Neuronal stem cell (in vitro differentiated cells): ENCODE results near the gene DLG2.
"Not testable (repeated sequence)": the region's sequence is repeated elsewhere in the genome, so short reads cannot be mapped to it uniquely, and the experiment has no call there.

Source experiments
- DNase-seq: peaks from one replicate; pipeline ENCODE4 v3.0.0-alpha.2; 2013; ENCODE audit warnings: low spot score
- H2AFZ ChIP-seq: one replicate; pipeline ENCODE4 v1.6.1; 2013; ENCODE audit warnings: mild to moderate bottlenecking, low read length, inconsistent platforms
- H2AK5ac ChIP-seq: 2 replicates; pipeline ENCODE4 v1.6.1; 2013; ENCODE audit warnings: low read depth, mild to moderate bottlenecking, inconsistent platforms, low read length, moderate library complexity, mixed read lengths
- H2BK120ac ChIP-seq: 2 replicates; pipeline ENCODE4 v1.6.1; 2013; ENCODE audit warnings: low read depth, mild to moderate bottlenecking, inconsistent platforms, low read length, moderate library complexity, mixed read lengths
- H2BK12ac ChIP-seq: one replicate; pipeline ENCODE4 v1.6.1; 2013; ENCODE audit warnings: low read length, inconsistent platforms
- H2BK15ac ChIP-seq: 2 replicates; pipeline ENCODE4 v1.6.1; 2013; ENCODE audit warnings: mild to moderate bottlenecking, low read length, inconsistent platforms, mixed read lengths
- H2BK5ac ChIP-seq: one replicate; pipeline ENCODE4 v1.6.1; 2013; ENCODE audit warnings: inconsistent platforms, mild to moderate bottlenecking, low read length, moderate library complexity
- H3K14ac ChIP-seq: one replicate; pipeline ENCODE4 v1.6.1; 2013; ENCODE audit warnings: low read length, inconsistent platforms
- H3K18ac ChIP-seq: 2 replicates; pipeline ENCODE4 v1.6.1; 2013; ENCODE audit warnings: low read length, inconsistent platforms
- H3K23ac ChIP-seq: 2 replicates; pipeline ENCODE4 v1.6.1; 2013; ENCODE audit warnings: low read depth, mild to moderate bottlenecking, mixed read lengths, low read length, inconsistent platforms; ENCODE audit not compliant: poor library complexity
- H3K27ac ChIP-seq: replicated peaks from 3 replicates; pipeline ENCODE4 v1.5.1; 2013; ENCODE audit warnings: low read length, inconsistent platforms
- H3K27me3 ChIP-seq, 3 experiments: 2 replicates each; pipeline ENCODE4 v1.6.1; 2013; ENCODE audit warnings: low read length in 3 of 3, mild to moderate bottlenecking in 2 of 3, inconsistent platforms in 1 of 3, low read depth in 1 of 3, mixed read lengths in 1 of 3, moderate library complexity in 1 of 3; ENCODE audit not compliant: control insufficient read depth in 3 of 3, insufficient read depth in 3 of 3
- H3K36me3 ChIP-seq, 2 donors: replicated peaks in 1 of 2; 2 replicates each; pipeline ENCODE4 v1.6.1; 2013; ENCODE audit warnings: low read length in 2 of 2; ENCODE audit not compliant: control insufficient read depth in 2 of 2, insufficient read depth in 2 of 2
- H3K4ac ChIP-seq: 2 replicates; pipeline ENCODE4 v1.6.1; 2013; ENCODE audit warnings: inconsistent platforms, mild to moderate bottlenecking, low read length, moderate library complexity
- H3K4me1 ChIP-seq, 2 donors: 1 replicate in 1 of 2; 2 replicates in 1 of 2; pipeline ENCODE4 v1.6.1; 2013; ENCODE audit warnings: low read length in 2 of 2, low read depth in 1 of 2; ENCODE audit not compliant: control insufficient read depth in 2 of 2, insufficient read depth in 1 of 2
- H3K4me2 ChIP-seq: one replicate; pipeline ENCODE4 v1.6.1; 2013; ENCODE audit warnings: mild to moderate bottlenecking, low read length, inconsistent platforms; ENCODE audit not compliant: insufficient read depth, poor library complexity, severe bottlenecking
- H3K4me3 ChIP-seq, 2 donors: 2 replicates each; pipeline ENCODE4 v1.5.1; 2013; ENCODE audit warnings: low read length in 2 of 2, mild to moderate bottlenecking in 2 of 2, inconsistent platforms in 1 of 2, moderate library complexity in 1 of 2
- H3K79me1 ChIP-seq: one replicate; pipeline ENCODE4 v1.6.1; 2013; ENCODE audit warnings: low read depth, mild to moderate bottlenecking, inconsistent platforms, low read length, moderate library complexity
- H3K9ac ChIP-seq: one replicate; pipeline ENCODE4 v1.6.1; 2013; ENCODE audit warnings: mild to moderate bottlenecking, low read depth, low read length, inconsistent platforms; ENCODE audit not compliant: poor library complexity
- H3K9me3 ChIP-seq, 2 donors: replicated peaks in 1 of 2; 2 replicates each; pipeline versions ENCODE3 to v1.6.1; 2013; ENCODE audit warnings: low read length in 2 of 2, mild to moderate bottlenecking in 2 of 2, inconsistent platforms in 1 of 2, low read depth in 1 of 2, mixed read lengths in 1 of 2, moderate library complexity in 1 of 2; ENCODE audit not compliant: control insufficient read depth in 2 of 2, insufficient read depth in 1 of 2
- H4K8ac ChIP-seq: one replicate; pipeline ENCODE4 v1.6.1; 2013; ENCODE audit warnings: low read depth, mild to moderate bottlenecking, inconsistent platforms, low read length, moderate library complexity
- H4K91ac ChIP-seq: one replicate; pipeline ENCODE4 v1.6.1; 2013; ENCODE audit warnings: low read length, low read depth, mild to moderate bottlenecking, inconsistent platforms; ENCODE audit not compliant: poor library complexity
- WGBS, 2 donors: extraction: QIAGEN DNeasy Blood & Tissue Kit; methylation state at CpG; one replicate each; pipeline ENCODE4 v1.1.7; 2013; ENCODE audit warnings: missing lambda C conversion rate in 2 of 2, mixed read lengths in 1 of 2; ENCODE audit not compliant: insufficient read length in 2 of 2, insufficient replicate concordance in 1 of 2; ENCODE audit errors: extremely low coverage in 2 of 2; 5-methylcytosine and 5-hydroxymethylcytosine counted together

Gene DLG2

GRCh38 chr11:85406841-85407240, 220.3 kb downstream of the DLG2 start:
- Histone ChIP-seq H3K9me3 (no peaks in the 10 kb centered on the region), H3K27me3 (no peaks in the 10 kb centered on the region), H4K91ac (no peak overlapping the region), H2BK12ac (no peak overlapping the region), H3K4me3 (no peak overlapping the region), H3K18ac (no peak overlapping the region), H3K4me2 (no peak overlapping the region), H3K14ac (no peak overlapping the region), H2AK5ac (no peak overlapping the region), H3K27ac (no peak overlapping the region), H4K8ac (no peak overlapping the region), H3K79me1 (no peaks in the 10 kb centered on the region), H2AFZ (no peak overlapping the region), H3K9ac (no peak overlapping the region), H2BK120ac (no peak overlapping the region), H3K4me1 (no peaks in the 10 kb centered on the region), H3K36me3 (no peaks in the 10 kb centered on the region), H2BK5ac (no peak overlapping the region), H3K23ac (no peak overlapping the region), H2BK15ac (no peak overlapping the region), H3K4ac (no peak overlapping the region)
- WGBS, 2 donors: no CpG with 5 or more reads among the region's 3 CpGs
- DNase-seq: no peak

- Histone ChIP-seq H4K8ac (no peak overlapping the region), H2AFZ (no peak overlapping the region), H2BK120ac (no peak overlapping the region), H3K4me3 (no peak overlapping the region), H3K4me1 (no peaks in the 10 kb centered on the region), H3K79me1 (no peaks in the 10 kb centered on the region), H3K36me3 (no peaks in the 10 kb centered on the region), H2BK12ac (no peak overlapping the region), H3K14ac (no peak overlapping the region), H2BK15ac (no peak overlapping the region), H3K18ac (no peak overlapping the region), H3K27ac (no peak overlapping the region), H2AK5ac (no peak overlapping the region), H4K91ac (no peak overlapping the region), H3K27me3 (no peaks in the 10 kb centered on the region), H3K9ac (no peak overlapping the region), H3K4me2 (no peak overlapping the region), H2BK5ac (no peak overlapping the region), H3K23ac (no peak overlapping the region), H3K4ac (no peak overlapping the region), H3K9me3 (no peaks in the 10 kb centered on the region)
- no peak for DNase-seq
- no CpG with 5 or more reads among the region's 3 CpGs for whole genome bisulfite sequencing, 2 donors
Measured at GRCh38 chr11:85406316-85406715, 220.8 kb downstream of the DLG2 start.

GRCh38 chr11:85395515-85396055, 231.6 kb downstream of the DLG2 start:
- H2BK5ac ChIP-seq, H3K4me3 ChIP-seq, H2BK120ac ChIP-seq, H3K9me3 ChIP-seq, H3K4me1 ChIP-seq, H2AK5ac ChIP-seq, H3K36me3 ChIP-seq, H3K27ac ChIP-seq, DNase-seq, H3K4me2 ChIP-seq, H2BK15ac ChIP-seq, H2BK12ac ChIP-seq, H3K79me1 ChIP-seq, H3K14ac ChIP-seq, H3K27me3 ChIP-seq, H3K23ac ChIP-seq, H3K9ac ChIP-seq, H3K4ac ChIP-seq: not testable (repeated sequence)
- no CpG with 5 or more reads among the region's 4 CpGs for WGBS, 2 donors
- peak overlapping the region; percentile 56 for H2AFZ ChIP-seq
- peak overlapping the region; percentile 71 for H3K18ac ChIP-seq
- H4K8ac ChIP-seq: peak overlapping the region; percentile 93
- peak overlapping the region; percentile 79 for H4K91ac ChIP-seq

DNA sequence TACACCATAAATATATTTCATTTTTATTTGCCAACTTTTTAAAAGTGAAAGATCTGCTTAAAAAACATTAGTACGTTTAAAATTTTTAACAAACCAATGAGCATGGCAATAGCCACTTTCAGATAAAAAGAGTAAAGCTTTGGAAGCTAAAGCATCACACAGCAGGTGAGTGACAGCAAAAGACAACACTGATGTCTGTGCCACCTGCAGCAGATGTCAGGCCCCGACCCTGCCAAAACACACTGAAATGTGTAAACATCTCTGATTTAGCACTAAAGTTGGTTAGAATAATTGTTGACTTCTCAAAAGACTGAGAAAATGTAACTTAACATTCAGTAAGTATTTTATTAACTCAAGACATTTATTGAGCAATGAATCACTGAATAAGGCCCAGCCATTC, 232.9 kb downstream of the DLG2 start:
- peaks cover 2 to 3% of the 10 kb centered on the region in 2 donors for H3K4me1 ChIP-seq
- H4K8ac ChIP-seq: no peak overlapping the region
- no peaks in the 10 kb centered on the region for H3K9me3 ChIP-seq
- no peak overlapping the region for H3K9ac ChIP-seq
- no peak overlapping the region for H3K14ac ChIP-seq
- H2BK120ac ChIP-seq: no peak overlapping the region
- H3K4me3 ChIP-seq: no peak overlapping the region
- H2AFZ ChIP-seq: no peak overlapping the region
- H2BK5ac ChIP-seq: no peak overlapping the region
- H3K27me3 ChIP-seq: no peaks in the 10 kb centered on the region
- H3K4me2 ChIP-seq: no peak overlapping the region
- no peaks in the 10 kb centered on the region for H3K36me3 ChIP-seq
- no peak overlapping the region for H3K27ac ChIP-seq
- no peak overlapping the region for H2BK12ac ChIP-seq
- WGBS, 2 donors: no CpG with 5 or more reads among the region's 2 CpGs
- DNase-seq: no peak
- no peaks in the 10 kb centered on the region for H3K79me1 ChIP-seq
- no peak overlapping the region for H3K4ac ChIP-seq
- H2AK5ac ChIP-seq: no peak overlapping the region
- no peak overlapping the region for H3K23ac ChIP-seq
- H4K91ac ChIP-seq: no peak overlapping the region
- H2BK15ac ChIP-seq: no peak overlapping the region
- H3K18ac ChIP-seq: no peak overlapping the region
